ENCODE measurements around the gene ZEB2.

- TF ChIP-seq CTCF (conservative IDR thresholded peaks at IDR 0.05; ENCODE audit: low read length) (no peak), EZH2phosphoT487 (IDR thresholded peaks at IDR 0.05; ENCODE audit: borderline replicate concordance, low read depth, low read length) (no peak)
These were observed 147.4 kb downstream of the ZEB2 start for GRCh38 chr2:144372410-144373080.

Data from OCI-LY7 (cell line).